SK-N-MC (cell line): ENCODE results near the gene BAK1.

Experiments used
- EZH2 ChIP-seq: fragments of 200-600 bp; sonication (generic); IDR thresholded peaks from one replicate; pipeline ENCODE4 v1.6.1; 2017; ENCODE audit warnings: antibody characterized with exemption
- FOXP2 ChIP-seq: optimal IDR thresholded peaks from 2 replicates; pipeline ENCODE3; 2011; ENCODE audit warnings: mild to moderate bottlenecking, moderate library complexity; ENCODE audit not compliant: insufficient read depth; ENCODE audit errors: extremely low read length, control extremely low read depth
- POLR2AphosphoS5 ChIP-seq: IDR thresholded peaks from 2 replicates; pipeline ENCODE4 v1.6.1; 2012; ENCODE audit warnings: mild to moderate bottlenecking, low read depth, low read length, borderline replicate concordance

DNA sequence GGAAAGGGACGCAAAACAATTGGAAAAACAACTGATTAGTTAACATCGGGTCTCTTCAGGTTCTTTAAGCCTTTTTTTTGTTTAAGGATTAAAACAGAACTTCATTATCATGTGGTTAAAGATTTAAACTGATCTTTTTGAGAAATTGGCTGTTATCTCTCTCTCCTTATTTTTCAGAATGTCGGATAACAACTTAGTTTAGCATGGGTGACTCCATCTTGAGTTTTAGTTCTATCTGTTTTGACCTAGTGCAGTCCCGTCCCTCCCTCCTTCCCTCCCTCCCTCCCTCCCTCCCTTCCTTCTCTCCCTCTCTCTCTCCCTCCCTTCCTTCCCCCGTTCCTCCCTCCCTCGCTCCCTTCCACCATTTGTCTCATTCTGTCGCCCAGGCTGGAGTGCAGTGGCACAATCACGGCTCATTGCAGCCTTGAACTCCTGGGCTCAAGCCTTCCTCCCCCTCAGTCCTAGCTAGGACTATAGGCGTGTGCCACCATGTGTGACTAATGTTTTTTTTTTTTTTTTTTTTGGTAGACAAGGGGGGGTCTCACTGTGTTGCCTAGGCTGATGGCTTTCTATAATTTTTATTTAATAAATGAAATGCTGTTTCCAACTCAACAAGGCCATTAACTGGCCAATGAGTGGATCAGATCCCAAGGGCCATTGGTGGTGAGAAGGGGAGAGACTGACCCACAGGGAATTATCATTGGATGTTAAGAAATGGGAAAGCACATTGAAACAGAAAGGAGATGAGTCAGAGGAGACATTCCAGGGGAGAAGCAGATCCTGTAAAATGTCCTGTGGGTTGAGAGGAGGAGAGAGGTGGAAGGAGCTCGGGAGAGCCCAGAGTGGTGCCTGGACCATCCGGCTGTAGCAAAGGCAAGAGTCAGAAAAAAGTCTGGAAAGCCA, 13.6 kb downstream of the BAK1 start:
- no peak for TF ChIP-seq POLR2AphosphoS5
- TF ChIP-seq EZH2 = no peak
- no peak for TF ChIP-seq FOXP2
